HCT116 (cell line): ENCODE data around the gene SUPT4H1. TPM values are rescaled to one million over a fixed set of nuclear protein-coding genes. Genes with fewer than 3 reads are reported as not detected.

Experiments
- ATAC-seq: fragments of 200-7000 bp; cut with Tn5 transposase; 2 replicates; pipeline ENCODE4 v1.9.1; 2020; ENCODE audit warnings: mild to moderate bottlenecking, moderate library complexity
- BruUV-seq: library from RNA; stranded (reverse); fragments of 400-500 nt; replicated peaks from 2 replicates; lab custom pipeline; 2021; lab: Mats Ljungman, UMichigan
- CTCF ChIA-PET: fragments of 300-600 bp; sonication (Branson Sonifier 250); formaldehyde crosslinking; loops from one replicate; lab custom pipeline; 2021; ENCODE audit warnings: antibody characterized with exemption; lab: Charles Lee
- POLR2A ChIA-PET: fragments of 300-600, 350-600 bp; sonication (Branson Sonifier 250); formaldehyde crosslinking; loops from one replicate; lab custom pipeline; 2021; ENCODE audit warnings: antibody characterized with exemption; lab: Charles Lee
- RAD21 ChIA-PET, 2 experiments: fragments of 300-600 bp; sonication (Branson Sonifier 250); formaldehyde crosslinking; loops; one replicate each; lab custom pipeline; 2023; ENCODE audit warnings: low total read pairs in 2 of 2; ENCODE audit not compliant: uncharacterized antibody in 2 of 2, unreplicated experiment in 2 of 2, low non-redundant PET in 1 of 2; lab: Charles Lee
- DNase-seq: peaks from one replicate; pipeline ENCODE4 v3.0.0-alpha.2; 2010; ENCODE audit warnings: low read depth, low spot score
- H2AFZ ChIP-seq: fragments of 200-600 bp; shearing (Covaris generic), sonication (generic); 2 replicates; pipeline ENCODE4 v1.6.1; 2017; ENCODE audit warnings: low read depth, mixed run types, mixed read lengths, antibody characterized with exemption, low read length; ENCODE audit not compliant: poor library complexity, severe bottlenecking
- H3K27ac ChIP-seq: 2 replicates; pipeline ENCODE4 v1.5.1; 2012; ENCODE audit warnings: low read depth, low read length
- H3K27me3 ChIP-seq: fragments of 200-600 bp; sonication (generic); 2 replicates; pipeline ENCODE4 v1.6.1; 2016; ENCODE audit warnings: mixed run types, low read length, mixed read lengths; ENCODE audit not compliant: insufficient read depth
- H3K36me3 ChIP-seq, 2 experiments: fragments of 200-500 bp in 1 of 2; fragments of 200-600 bp in 1 of 2; sonication (Bioruptor generic) in 1 of 2; sonication (generic) in 1 of 2; 2 replicates each; pipeline versions ENCODE4 v1.5.1 to v1.6.1; 2014 to 2016; ENCODE audit warnings: low read length in 2 of 2, inconsistent platforms in 1 of 2, mixed read lengths in 1 of 2, mixed run types in 1 of 2; ENCODE audit not compliant: insufficient read depth in 2 of 2, control insufficient read depth in 1 of 2
- H3K4me1 ChIP-seq, 2 experiments: fragments of 200-600 bp in 1 of 2; sonication (generic) in 1 of 2; 2 replicates each; pipeline versions ENCODE4 v1.5.1 to v1.6.1; 2012 to 2017; ENCODE audit warnings: low read length in 2 of 2, inconsistent platforms in 1 of 2, mild to moderate bottlenecking in 1 of 2, mixed read lengths in 1 of 2, mixed run types in 1 of 2, moderate library complexity in 1 of 2; ENCODE audit not compliant: insufficient read depth in 2 of 2, control insufficient read depth in 1 of 2
- H3K4me2 ChIP-seq: fragments of 200-600 bp; sonication (generic); 2 replicates; pipeline ENCODE4 v1.6.1; 2017; ENCODE audit warnings: mixed run types, low read length, mixed read lengths
- H3K4me3 ChIP-seq, 2 experiments: fragments of 200-600 bp in 1 of 2; sonication (generic) in 1 of 2; replicated peaks in 1 of 2; 2 replicates each; pipeline ENCODE4 v1.5.1; 2011 to 2016; ENCODE audit warnings: low read length in 2 of 2, control low read depth in 1 of 2, low read depth in 1 of 2, mild to moderate bottlenecking in 1 of 2, mixed read lengths in 1 of 2, mixed run types in 1 of 2
- H3K79me2 ChIP-seq: fragments of 200-600 bp; sonication (generic); 2 replicates; pipeline ENCODE4 v1.6.1; 2017; ENCODE audit warnings: mild to moderate bottlenecking, mixed run types, low read length, moderate library complexity, mixed read lengths; ENCODE audit not compliant: insufficient read depth
- H3K9ac ChIP-seq: fragments of 200-600 bp; sonication (generic); 2 replicates; pipeline ENCODE4 v1.6.1; 2016; ENCODE audit warnings: low read length, mixed read lengths
- H3K9me2 ChIP-seq: fragments of 200-600 bp; sonication (generic), shearing (Covaris generic); 2 replicates; pipeline ENCODE4 v1.6.1; 2017; ENCODE audit warnings: mixed run types, mild to moderate bottlenecking, moderate library complexity; ENCODE audit not compliant: insufficient read depth
- H3K9me3 ChIP-seq, 2 experiments: fragments of 200-500 bp in 1 of 2; fragments of 200-600 bp in 1 of 2; sonication (Bioruptor generic) in 1 of 2; sonication (generic) in 1 of 2; 2 replicates each; pipeline ENCODE4 v1.6.1; 2014 to 2017; ENCODE audit warnings: low read length in 2 of 2, mixed read lengths in 2 of 2, inconsistent platforms in 1 of 2, low read depth in 1 of 2, mild to moderate bottlenecking in 1 of 2, mixed run types in 1 of 2, moderate library complexity in 1 of 2; ENCODE audit not compliant: control insufficient read depth in 1 of 2, insufficient read depth in 1 of 2
- H4K20me1 ChIP-seq: fragments of 200-600 bp; sonication (generic), shearing (Covaris generic); 2 replicates; pipeline ENCODE4 v1.6.1; 2017; ENCODE audit warnings: mixed run types, mild to moderate bottlenecking, moderate library complexity; ENCODE audit not compliant: insufficient read depth
- ATF3 ChIP-seq: IDR thresholded peaks from 2 replicates; pipeline ENCODE4 v1.6.1; 2012
- CBX3 ChIP-seq: IDR thresholded peaks from 2 replicates; pipeline ENCODE4 v1.6.1; 2012; ENCODE audit warnings: low read depth
- CEBPB ChIP-seq: IDR thresholded peaks from 2 replicates; pipeline ENCODE4 v1.6.1; 2012; ENCODE audit warnings: low read depth
- EGR1 ChIP-seq: IDR thresholded peaks from 2 replicates; pipeline ENCODE4 v1.6.1; 2012; ENCODE audit warnings: low read depth
- EZH2phosphoT487 ChIP-seq: fragments of 200-600 bp; IDR thresholded peaks from 2 replicates; pipeline ENCODE4 v1.6.1; 2018; ENCODE audit warnings: antibody characterized with exemption, borderline replicate concordance
- JUND ChIP-seq: IDR thresholded peaks from 2 replicates; pipeline ENCODE4 v1.6.1; 2012
- MAX ChIP-seq: IDR thresholded peaks from 2 replicates; pipeline ENCODE4 v1.6.1; 2012
- POLR2AphosphoS5 ChIP-seq: IDR thresholded peaks from 2 replicates; pipeline ENCODE4 v1.6.1; 2011; ENCODE audit warnings: mild to moderate bottlenecking, low read depth, low read length, moderate library complexity
- RAD21 ChIP-seq: IDR thresholded peaks from 2 replicates; pipeline ENCODE4 v1.6.1; 2012; ENCODE audit warnings: low read depth, mild to moderate bottlenecking
- REST ChIP-seq: IDR thresholded peaks from 2 replicates; pipeline ENCODE4 v1.6.1; 2012; ENCODE audit warnings: low read depth
- SIN3A ChIP-seq: IDR thresholded peaks from 2 replicates; pipeline ENCODE4 v1.6.1; 2012; ENCODE audit warnings: low read depth
- SRF ChIP-seq: IDR thresholded peaks from 2 replicates; pipeline ENCODE4 v1.6.1; 2012; ENCODE audit warnings: low read depth
- TCF7L2 ChIP-seq: IDR thresholded peaks from 2 replicates; pipeline ENCODE4 v1.7.0; 2011; ENCODE audit warnings: borderline replicate concordance, inconsistent platforms; ENCODE audit not compliant: insufficient read depth, insufficient read length; ENCODE audit errors: extremely low read depth
- YY1 ChIP-seq: IDR thresholded peaks from 2 replicates; pipeline ENCODE4 v1.6.1; 2011; ENCODE audit warnings: low read length, low read depth, moderate library complexity, mild to moderate bottlenecking; ENCODE audit not compliant: insufficient replicate concordance; ENCODE audit errors: extremely low read depth
- ZBTB33 ChIP-seq: IDR thresholded peaks from 2 replicates; pipeline ENCODE4 v1.6.1; 2011; ENCODE audit warnings: mild to moderate bottlenecking, low read length, moderate library complexity; ENCODE audit not compliant: insufficient replicate concordance; ENCODE audit errors: extremely low read depth
- intact Hi-C: fragments of 100-400 bp; cut with micrococcal nuclease; formaldehyde crosslinking; loops from 2 replicates; pipeline ENCODE4 v1.10.0; 2022
- total RNA-seq: library from RNA; stranded (reverse); gene quantifications from one replicate; pipeline ENCODE4 v1.2.1, GENCODE V29; 2021; ENCODE audit not compliant: unreplicated experiment

The SUPT4H1 gene
- total RNA-seq, 1 experiment from 2014 or later, result 118 TPM

GRCh38 chr17:58368860-58369213, 16.8 kb upstream of the SUPT4H1 start:
- Histone ChIP-seq H3K4me2 (no peak overlapping the region), H3K27ac (no peak overlapping the region)

More at GRCh38 chr17:58368860-58369213, 16.8 kb upstream of the SUPT4H1 start:
- Histone ChIP-seq H3K9me2 (no peaks in the 10 kb centered on the region), H4K20me1 (no peaks in the 10 kb centered on the region), H3K4me1 (peaks cover 26 to 31% of the 10 kb centered on the region in 2 experiments), H3K27me3 (no peaks in the 10 kb centered on the region), H3K4me3 (no peak overlapping the region), H3K79me2 (peaks cover 72% of the 10 kb centered on the region), H3K9me3 (no peaks in the 10 kb centered on the region), H3K36me3 (peaks cover 14 to 40% of the 10 kb centered on the region in 2 experiments; a peak in 3 of 4 replicates), H2AFZ (no peak overlapping the region), H3K9ac (no peak overlapping the region)
- no TSS peak for BruUV-seq
- RAD21 ChIA-PET, result interaction anchor here in 1 of 2 experiments (0.6 kb wide), 1 partner anchor 49 kb away, joined by 3 read pairs; the partner anchor contains the start of gene RNF43
- intact Hi-C loops, result no loop called here
- POLR2A ChIA-PET, result interaction anchor here (0.8 to 2.4 kb wide), 2 partner anchors 9 to 17 kb away, joined by 3 to 5 read pairs; partner anchors contain the start of gene SUPT4H1
- TF ChIP-seq ATF3 (no peak), POLR2AphosphoS5 (no peak), CEBPB (no peak), TCF7L2 (no peak), SRF (no peak), JUND (no peak), ZBTB33 (no peak), EZH2phosphoT487 (no peak), MAX (no peak), YY1 (no peak), RAD21 (no peak), EGR1 (no peak), REST (no peak), CBX3 (no peak), SIN3A (no peak)
- ATAC-seq (no peak), DNase-seq (no peak)
- CTCF ChIA-PET, result no interaction called here
